Measurements from ENCODE around the gene TTC16.
A peak's percentile ranks its signal among the peaks of the same experiment; 100 is the strongest.

TTC16 gene

DNA sequence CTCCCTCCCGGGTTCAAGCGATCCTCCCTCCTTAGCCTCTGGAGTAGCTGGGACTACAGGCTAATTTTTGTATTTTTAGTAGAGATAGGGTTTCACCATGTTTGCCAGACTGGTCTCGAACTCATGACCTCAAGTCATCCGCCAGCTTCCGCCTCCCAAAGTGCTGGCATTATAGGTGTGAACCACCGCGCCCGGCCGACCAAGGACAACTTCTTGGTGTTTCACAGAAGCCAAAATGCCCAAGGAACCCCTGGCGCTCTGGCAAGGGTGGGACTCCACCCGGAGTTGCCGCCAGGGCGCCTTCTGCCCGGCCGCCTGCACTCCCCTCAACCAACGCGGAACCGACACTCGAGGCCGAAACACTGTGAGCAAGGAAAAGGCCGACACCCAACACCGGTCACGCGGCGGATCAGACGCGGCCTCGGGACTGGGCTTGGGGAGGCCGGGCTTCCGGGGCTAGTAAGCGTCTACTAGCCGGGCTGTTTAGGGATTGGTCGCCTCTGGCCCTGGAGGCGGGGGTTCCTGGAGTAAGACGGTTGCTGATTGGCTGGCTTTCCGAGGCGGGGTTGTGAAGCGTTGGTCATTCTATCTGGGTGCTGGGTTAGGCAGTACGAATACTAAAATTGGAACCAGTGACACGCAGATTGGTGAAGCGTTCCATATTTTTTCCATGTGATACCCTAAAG lies 16.8 kb upstream of the TTC16 start:
- DNase-seq, result no peak

DNA sequence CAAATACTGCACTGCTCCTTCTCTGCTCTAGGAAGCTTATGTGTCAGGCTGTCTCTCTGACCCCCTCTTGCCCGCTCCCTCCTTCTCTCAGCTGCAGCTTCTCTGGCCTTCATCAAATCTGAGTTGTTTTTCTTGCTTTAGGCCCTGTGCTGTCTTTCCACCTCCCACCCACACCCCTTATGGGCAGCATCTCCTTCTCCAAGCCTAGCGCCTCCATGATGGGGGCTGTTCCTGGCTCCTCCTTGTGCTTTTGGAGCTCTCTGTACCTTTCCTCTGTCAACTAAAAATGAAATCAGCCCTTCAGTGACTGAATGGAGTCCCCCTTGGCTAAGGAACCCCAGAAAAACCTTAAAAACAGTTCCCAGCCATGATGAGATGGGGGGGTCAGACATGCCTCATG lies 15.7 kb upstream of the TTC16 start:
- DNase-seq, result no peak

DNA sequence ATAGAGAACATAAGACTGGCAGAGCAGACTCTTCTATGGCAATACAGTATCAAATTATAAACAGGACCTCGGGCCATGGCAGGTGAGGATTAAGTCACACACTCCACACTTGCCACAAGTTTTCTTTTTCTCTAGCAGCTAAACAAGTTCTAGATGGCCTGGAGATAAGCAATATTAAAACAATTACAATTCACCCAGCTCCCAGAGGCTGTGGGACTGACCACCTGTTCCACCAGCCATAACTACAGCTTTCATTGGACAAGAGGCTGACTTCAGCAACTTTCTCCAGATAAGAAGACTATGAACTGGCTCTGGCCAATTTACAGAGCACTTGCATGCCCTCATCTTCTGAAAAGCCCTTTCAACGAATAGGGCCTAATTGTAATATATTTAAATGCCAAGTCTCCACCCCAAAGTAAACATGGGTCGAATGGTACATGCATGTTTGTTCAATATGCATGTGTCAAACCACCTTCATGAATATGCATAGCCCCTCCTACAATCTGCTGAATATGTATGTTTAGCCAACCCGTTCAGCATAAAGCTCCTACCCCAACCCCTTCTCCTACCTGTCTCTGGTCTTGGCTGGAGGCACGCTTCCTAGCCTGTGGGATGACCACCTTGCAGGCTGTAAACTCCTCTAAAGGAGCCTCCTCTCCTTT lies 15.2 kb upstream of the TTC16 start:
- no peak for DNase-seq

DNA sequence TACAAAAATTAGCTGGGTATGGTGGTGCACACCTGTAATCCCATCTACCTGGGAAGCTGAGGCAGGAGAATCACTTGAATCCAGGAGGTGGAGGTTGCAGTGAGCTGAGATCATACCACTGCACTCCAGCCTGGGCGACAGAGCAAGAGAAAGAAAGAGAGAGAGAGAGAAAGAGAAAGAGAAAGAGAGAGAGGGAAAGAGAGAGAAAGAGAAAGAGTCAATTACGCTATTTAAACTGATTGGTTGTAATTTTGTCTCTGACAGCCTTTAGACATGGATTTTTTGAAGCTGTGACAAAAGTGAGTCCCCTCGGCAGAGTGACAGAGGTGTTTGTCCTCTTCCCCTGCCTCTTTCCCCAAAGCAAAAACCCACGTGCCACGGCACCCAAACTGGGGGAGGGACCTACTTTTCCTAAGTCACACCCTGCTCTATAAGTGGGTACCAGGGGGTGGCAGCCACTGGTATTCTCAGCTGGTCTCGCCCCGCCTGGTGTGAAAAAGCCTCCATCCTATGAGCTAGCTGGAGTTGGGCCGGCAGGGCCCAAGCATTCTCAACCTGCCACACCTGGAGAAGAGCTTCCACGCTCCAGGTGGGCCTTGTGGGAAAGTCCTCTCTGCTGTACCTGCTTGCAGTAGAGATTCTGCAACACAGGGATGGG lies 12.5 kb upstream of the TTC16 start:
- no peak for DNase-seq

DNA sequence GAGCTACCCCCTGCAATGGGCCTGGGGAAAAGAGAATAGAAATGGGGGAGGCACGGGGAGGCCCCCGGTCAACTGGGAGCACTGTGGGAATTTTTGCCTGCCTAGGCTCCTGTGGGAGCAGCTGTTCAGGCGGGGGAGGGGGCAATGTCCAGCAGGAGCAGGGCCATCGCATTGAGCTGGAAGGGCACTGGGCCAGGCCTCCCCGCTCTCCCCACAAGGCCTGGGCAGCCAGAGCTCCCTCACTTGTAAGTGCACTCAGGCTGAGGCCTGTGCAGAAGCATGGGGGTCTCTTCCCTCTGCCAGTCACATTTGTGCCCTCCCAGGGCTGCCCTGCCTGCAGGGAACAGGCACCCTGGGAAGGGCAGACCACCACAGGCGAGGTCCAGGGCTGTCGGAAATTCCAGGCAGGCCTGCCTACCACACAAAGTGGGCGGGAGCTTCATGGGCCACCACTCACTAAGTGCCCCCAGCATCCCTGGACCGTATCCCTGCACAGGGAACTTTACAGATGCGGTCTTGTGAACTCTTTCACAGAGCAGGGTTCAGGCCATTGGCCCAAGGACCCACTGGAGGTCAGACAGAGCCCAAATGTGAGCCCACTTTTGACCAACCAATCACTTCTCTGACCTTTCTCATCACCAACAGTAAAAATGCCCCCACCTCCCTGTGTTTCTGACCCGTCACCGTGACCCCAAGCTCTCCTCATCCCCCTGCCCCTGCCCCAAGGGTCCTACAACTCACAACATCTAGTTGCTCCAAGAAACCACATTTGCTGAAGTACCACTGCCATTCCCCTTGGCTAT lies 10.1 kb upstream of the TTC16 start:
- no peak for DNase-seq

DNA sequence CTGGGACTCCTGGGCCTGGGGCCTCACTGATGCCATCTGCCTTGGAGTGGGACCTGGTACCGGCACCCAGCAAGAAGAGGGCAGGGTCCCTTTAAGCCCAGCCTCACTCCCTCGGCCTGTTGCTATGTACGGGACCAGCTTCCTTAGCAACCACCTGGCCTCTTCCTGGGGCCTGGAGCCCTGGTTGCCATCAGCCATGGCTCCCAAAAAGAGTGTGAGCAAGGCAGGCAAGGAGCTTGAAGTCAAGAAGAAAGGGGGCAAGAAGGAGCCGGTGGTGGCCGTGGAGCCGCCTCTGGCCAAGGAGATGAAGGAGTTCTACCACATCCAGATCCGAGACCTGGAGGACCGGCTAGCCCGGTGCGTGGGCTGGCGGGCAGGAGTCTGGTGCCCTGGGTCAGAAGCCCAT lies 9.0 kb upstream of the TTC16 start, which contains the start of gene CFAP157:
CFAP157 (plus strand) TSS at position 153 of the 406 bp plus-strand sequence; CDS start at position 197, 44 bp downstream.
- DNase-seq, result no peak

DNA sequence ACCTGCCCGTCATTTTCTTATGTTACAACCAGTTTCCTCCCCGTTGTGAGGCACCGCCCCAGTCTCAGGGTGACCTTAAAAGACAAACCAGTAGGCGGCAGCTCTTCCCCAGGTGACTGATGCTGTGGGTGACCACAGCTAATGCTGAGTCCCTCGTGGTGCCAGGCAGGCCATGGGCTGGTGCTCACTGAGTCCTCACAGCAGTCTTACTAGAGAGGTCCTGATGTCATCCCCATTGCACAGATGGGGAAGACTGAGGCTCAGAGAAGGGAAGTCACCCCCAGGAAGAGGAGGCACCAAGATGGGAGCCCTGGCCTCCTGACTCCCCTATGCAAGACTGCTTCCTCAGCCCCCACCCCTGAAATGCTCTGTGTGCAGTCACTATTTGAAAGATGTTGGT lies 8.1 kb upstream of the TTC16 start:
- no peak for DNase-seq

DNA sequence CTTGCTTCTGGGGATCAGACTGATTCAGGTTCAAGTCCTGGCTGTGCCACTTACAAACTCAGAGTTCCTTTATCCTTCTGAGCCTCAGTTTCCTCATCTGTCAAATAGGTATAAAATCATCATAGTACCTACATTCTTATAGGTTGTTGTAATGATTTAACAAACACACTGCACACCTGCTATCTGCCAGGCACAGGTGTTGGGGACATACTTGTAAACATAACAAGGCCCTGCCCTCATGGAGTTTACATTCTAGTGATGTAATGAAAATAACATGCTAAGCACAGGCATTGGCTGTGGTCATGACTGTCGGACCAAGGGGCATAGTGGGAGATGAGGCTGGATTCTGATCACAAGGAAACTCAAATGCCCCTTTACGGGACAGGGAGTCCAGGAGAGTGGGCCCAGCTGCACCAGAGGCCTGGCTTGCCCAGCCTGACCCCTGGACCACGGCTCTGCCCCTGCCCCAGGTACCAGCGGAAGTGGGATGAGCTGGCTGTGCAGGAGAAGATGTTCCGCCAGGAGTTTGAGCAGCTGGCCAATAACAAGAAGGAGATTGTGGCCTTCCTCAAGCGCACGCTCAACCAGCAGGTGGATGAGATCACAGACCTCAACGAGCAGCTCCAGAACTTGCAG lies 6.8 kb upstream of the TTC16 start:
- no peak for DNase-seq

DNA sequence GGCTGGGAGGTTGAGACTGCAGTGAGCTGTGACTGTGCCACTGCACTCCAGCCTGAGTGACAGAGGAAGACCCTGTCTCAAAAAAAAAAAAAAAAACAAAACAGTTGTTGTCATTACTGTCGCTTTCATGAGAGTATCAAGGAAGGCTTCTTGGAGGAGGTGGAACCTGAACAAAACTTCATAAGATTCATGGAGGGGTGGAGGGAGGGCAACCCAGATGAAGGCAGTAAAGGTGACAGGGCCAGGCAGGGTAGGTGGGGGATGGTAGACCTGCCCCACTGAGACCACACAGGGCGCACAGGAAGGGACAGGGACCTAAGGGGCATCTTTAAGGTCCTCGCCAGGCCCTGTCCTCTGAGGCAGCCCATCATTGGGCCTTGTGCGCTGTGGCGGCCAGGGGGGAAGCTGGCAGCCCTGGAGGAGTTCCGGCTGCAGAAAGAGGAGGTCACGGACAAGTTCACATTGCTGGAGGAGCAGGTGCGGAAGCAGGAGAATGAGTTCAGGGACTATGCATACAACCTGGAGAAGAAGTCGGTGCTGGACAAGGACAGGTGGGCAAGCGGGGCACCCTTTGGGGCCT lies 5.6 kb upstream of the TTC16 start:
- no peak for DNase-seq

DNA sequence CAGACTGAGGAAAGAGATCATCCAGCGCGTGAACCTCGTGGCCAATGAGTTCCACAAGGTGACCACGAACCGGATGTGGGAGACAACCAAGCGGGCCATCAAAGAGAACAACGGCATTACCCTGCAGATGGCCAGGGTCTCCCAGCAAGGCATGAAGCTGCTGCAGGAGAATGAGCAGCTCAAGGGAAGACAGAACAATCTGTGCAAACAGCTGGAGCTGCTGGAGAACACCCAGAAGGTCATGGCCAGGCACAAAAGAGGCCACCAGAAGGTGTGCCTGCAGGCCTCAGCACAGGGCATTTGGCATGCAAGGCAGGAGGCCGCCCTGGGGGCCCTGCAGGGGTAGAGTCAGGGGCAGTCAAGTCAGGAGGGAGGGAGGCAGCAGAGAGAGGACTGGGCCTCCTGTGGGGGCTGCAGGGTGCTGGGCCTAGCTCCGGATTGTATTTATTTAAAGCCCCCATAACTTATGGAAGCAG lies 4.6 kb upstream of the TTC16 start:
- peak; percentile 4 for DNase-seq

DNA sequence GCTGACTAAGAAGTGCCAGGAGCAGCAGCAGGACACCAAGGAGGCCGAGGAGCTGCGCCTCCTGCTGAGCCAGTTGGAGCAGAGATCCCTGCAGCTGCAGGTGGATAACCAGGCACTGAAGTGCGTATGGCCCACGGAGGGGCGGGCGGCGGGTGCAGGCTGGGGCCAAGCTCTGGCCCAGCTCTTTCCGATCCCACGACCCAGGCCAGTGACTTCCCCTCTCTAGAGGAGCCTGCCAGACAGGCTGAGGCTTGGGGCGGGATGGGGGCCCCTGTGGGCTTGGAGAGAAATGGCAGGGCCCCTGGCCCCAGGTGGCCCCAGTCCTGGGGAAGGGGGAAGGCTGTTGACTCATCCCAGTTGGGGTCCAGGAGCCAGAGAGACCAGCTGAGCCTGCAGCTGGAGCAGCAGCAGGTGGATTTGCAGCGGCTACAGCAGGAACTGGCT lies 4.0 kb upstream of the TTC16 start:
- DNase-seq, result no peak

DNA sequence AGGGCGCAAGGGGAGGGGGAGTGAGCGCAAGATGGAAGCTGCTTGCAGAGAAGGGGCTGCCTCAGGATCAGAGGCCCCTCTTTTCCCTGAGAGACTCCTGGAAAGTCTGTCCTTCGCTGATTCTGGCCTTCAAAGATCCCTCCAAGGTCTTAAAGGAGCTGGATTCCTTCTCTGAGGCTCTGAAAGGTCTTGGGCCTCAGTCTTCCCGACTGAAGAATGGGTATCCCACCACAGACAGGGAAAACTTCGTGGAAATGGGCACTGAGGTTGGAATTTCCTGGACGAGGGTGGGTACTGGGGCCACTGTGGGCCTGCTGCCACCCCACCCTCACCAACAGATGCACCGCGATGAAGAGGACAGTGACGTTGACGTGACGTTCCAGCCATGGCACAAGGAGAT lies 3.5 kb upstream of the TTC16 start:
- DNase-seq, result no peak

DNA sequence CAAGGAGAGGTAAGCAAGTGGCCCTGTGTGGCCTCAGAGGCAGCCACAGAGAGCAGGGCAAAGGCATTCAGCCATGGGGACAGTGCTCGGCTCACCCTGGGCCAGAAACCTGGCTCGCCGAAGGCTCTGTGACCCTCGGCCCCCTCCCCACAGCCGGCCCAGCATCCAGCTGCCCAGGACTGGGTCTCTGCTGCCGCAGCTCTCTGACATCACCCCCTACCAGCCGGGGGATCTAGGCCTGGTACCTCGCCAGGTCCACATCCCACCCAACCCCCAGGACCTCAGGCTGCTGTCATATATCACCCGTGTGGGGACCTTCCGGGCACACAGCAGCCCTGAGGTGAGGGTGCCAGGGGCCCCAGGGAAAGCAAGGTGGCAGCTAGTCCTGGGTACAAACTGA lies 3.0 kb upstream of the TTC16 start:
- DNase-seq, result no peak

DNA sequence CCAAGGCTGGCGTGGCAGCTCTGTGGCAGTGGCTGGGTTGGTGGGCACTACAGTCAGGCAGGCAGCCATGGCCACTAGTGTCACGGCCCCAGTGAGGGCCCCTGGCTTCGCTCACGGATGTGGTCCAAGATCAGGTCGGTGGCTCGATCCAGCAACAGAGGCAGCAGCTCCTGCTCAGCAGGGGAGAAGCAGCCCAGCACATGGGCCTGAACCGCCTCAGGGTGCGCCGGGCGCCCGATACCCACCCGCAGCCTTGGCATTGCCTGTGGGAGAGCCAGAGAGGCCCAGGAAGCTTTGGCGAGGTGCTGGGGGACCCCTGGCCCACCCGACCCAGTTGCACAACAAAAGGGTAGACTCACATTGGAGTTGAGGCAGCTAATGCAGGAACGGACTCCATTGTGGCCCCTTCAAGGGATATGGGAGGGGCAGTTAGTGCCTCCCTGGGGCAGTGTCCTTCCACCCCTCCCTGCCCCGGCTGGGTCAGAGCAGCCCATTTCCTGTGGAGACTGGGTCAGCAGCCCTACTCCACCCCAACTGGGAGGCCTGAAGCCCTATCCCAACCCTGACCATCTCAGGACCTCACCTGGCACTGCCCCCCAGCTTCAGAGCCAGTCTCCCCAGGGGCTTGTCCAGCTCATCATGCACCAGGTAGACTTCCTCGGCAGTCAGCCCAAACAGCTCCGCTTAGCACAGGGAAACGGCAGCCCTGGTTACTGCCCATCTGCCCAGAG lies 1.7 kb upstream of the TTC16 start:
- no peak for DNase-seq

DNA sequence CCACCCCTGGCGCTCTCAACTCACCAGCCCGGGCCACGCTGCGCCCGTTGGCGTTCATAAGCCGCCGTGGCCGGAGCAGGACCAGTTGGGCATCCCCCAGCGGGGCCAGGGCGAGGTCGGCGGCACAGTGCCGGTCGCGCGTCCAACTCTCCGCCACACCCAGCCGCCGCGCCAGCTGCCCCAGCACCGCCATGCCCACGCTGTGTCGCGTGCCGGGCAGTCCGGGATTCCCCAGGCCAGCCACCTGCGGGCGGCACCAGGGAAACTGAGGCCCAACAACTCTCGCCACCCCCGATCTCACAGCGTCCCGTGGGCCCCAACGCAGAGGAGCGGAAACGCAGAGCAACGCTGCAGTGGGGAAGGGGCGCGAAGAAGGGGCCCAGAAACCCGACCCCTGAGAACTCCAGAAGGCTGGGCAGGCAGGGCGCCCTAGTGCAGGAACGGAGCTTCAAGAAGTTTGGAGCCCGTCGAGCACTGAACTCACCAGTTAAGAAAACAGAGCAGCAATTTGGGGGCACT lies 869 bp upstream of the TTC16 start:
- no peak for DNase-seq

DNA sequence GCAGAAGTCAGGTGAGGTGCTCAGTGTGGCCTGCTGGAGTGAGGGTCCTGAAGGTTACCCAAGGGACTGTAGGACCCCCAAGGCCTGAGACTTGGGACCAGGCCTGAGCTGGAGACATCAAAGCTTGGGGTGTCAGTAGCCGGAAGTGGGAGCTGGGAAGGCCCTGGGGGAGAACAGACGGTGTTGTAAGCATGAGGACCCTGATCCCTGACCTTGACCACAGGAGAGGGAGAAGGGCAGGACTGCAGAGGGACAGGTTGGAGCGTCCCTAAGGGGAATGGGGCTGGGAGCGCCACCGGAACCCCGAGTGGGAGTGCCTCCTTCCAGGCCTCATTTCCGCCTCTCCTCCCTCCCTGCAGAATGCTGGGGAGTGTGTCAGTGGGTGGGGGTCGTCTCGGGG lies 533 bp downstream of the TTC16 start:
- no peak for DNase-seq

DNA sequence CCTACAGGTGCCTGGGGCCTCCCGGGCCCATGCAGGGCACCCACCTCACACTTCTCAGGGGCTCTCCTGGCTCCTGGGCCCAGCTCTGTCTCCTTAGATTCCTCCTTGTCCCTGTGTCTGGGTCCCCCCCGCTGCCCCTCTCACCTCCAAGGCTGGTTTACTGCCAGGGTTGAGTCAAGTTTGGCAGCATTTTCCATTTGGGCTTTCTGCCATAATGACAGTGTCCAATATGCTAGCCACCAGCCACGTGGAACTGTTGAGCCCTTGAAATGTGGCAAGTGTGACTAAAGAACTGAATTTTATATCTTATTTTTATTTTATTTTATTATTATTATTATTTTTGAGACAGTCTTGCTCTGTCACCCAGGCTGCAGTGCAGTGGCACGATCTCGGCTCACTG lies 1.9 kb downstream of the TTC16 start:
- DNase-seq, result no peak

DNA sequence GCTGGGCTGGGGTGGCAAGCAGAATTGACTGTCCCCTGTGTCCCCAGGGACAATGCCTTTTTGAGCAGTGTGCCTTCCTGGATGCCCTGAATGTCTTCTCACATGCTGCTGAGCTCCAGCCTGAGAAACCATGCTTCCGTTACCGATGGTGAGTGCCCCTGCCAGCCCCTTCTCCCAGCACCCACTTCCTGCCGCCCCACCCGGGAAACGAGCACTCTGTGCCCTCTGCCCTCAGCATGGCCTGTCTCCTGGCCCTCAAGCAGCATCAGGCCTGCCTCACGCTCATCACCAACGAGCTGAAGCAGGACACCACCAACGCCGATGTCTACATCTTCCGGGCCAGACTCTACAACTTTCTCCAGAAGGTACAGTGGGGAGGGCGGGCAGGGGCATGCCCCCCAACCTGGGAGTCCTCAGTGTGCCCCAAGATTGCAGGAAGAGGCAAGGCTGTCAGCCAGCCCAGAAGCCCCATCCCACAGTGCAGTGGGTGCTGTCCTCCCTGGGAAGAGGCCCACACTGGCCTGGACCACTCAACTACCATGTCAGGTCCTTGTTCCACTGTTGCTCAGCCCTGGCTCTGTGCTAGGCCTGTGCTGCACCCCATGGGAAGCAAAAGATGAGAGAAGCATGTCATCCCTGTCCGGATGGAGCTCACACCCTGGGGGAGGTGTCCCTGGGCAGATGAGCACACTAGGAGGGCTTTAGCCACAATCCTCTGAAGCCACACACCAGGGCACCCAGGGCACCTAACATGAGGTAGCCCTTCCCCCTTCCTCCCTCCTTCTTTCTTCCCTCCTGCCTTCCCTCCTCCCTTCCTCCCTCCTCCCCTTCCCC lies 4.4 kb downstream of the TTC16 start:
- DNase-seq, result no peak

DNA sequence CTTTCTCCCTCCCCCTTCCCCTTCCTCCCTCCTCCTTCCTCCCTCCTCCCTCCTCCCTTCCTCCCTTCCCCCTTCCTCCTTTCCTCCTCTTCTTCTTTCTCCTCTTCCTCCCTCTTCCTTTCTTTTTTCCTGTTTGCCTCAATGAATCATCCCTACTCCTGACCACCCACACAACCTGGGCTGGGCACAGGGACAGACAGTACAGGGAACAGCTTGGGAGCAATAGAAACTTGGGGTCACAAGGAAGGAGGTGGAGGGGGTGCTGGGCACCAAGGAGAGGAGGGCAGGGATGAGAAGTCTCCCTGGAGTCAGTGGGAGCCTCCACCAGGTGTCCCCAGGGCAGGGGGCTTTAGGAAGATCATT lies 5.0 kb downstream of the TTC16 start:
- DNase-seq, result no peak

DNA sequence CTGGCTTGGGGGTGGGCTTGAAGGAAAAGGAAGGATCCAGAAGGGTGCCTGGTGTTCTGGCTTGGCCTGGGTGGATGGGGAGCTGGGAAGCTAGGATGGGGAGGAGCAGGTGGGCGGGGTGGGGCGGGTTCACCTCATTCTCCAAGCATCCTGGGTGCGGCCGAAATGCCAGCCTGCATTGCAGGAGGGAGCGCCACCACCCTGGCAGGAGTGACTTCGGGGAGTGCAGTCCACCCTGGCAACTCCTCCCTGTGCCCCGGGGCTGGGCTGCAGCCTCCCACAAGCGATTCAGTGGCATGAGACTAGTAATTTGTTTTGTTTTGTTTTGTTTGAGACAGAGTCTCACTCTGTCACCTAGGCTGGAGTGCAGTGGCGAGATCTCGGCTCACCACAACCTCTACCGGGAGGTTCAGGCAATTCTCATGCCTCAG lies 5.5 kb downstream of the TTC16 start:
- no peak for DNase-seq

Measured in OCI-M1 (cell line).